Naive thymus-derived CD8-positive, alpha-beta T cell (primary cell): ENCODE measurements around the gene STON1. TPM values are rescaled to one million over a fixed set of nuclear protein-coding genes. Genes with fewer than 3 reads are reported as not detected.

ENCODE experiments used
- polyA plus RNA-seq, 3 donors: library from polyadenylated mRNA; unstranded; fragments of 300-500 nt; fragmentation: Illumina TruSeq; gene quantifications; one replicate each; pipeline ENCODE4 v1.2.3, GENCODE V29; 2021
- total RNA-seq, 8 experiments: library from RNA in 2 of 8; stranded (reverse) in 2 of 8; gene quantifications; one replicate each; pipeline ENCODE4 v1.2.3 and lab custom pipeline; 2021 to 2026

Gene STON1
- total and polyA plus RNA-seq, 5 experiments from 2014 or later: 0.25 to 3.5 (median 2.8) TPM; not detected in 2

Other genes with a start within 250 kb of the STON1 start
- 10 to 100 TPM; 46.5 to 51.9 TPM for gene FOXN2, start 215.5 kb upstream of the STON1 start, total RNA-seq
- 10 to 100 TPM; 29.3 to 38.1 (median 31.5) TPM for gene FOXN2, start 215.5 kb upstream of the STON1 start, polyA plus RNA-seq
- gene PPP1R21, start 89.4 kb upstream of the STON1 start, total RNA-seq: 10 to 100 TPM; 40.4 to 46.2 TPM
- 10 to 100 TPM; 16.5 to 23.2 (median 22.0) TPM for gene PPP1R21, start 89.4 kb upstream of the STON1 start, polyA plus RNA-seq
- not detected for gene GTF2A1L, start 87.7 kb downstream of the STON1 start, total RNA-seq
- not detected for gene GTF2A1L, start 87.7 kb downstream of the STON1 start, polyA plus RNA-seq
- gene LHCGR, start 225.6 kb downstream of the STON1 start, total RNA-seq: not detected
- gene LHCGR, start 225.6 kb downstream of the STON1 start, polyA plus RNA-seq: not detected